ENCODE results near the gene SPTB.

SPTB gene

GRCh38 chr14:64746298-64747250, 133.1 kb downstream of the SPTB start:
- DNase-seq (ENCODE audit: insufficient read length, low spot score), result no peak
- no peak for FAIRE-seq
- TF ChIP-seq POU2F2 (IDR thresholded peaks at IDR 0.05; ENCODE audit: low read depth, low read length) (no peak), PAX5 (IDR thresholded peaks at IDR 0.05; ENCODE audit: insufficient read depth, low read length, severe bottlenecking) (no peak), TAF1 (IDR thresholded peaks at IDR 0.05; ENCODE audit: low read depth, low read length) (no peak)

GRCh38 chr14:64745511-64746091, 134.1 kb downstream of the SPTB start:
- FAIRE-seq (no peak), DNase-seq (ENCODE audit: insufficient read length, low spot score) (no peak)
- TF ChIP-seq PAX5 (IDR thresholded peaks at IDR 0.05; ENCODE audit: insufficient read depth, low read length, severe bottlenecking) (no peak), POU2F2 (IDR thresholded peaks at IDR 0.05; ENCODE audit: low read depth, low read length) (no peak), SPI1 (IDR thresholded peaks at IDR 0.05; ENCODE audit: low read depth, low read length) (no peak), POLR2AphosphoS5 (IDR thresholded peaks at IDR 0.05; ENCODE audit: low read depth, low read length) (no peak), POLR2A (IDR thresholded peaks at IDR 0.05; ENCODE audit: low read depth, low read length) (no peak)

GRCh38 chr14:64743061-64743460, 136.6 kb downstream of the SPTB start:
- TF ChIP-seq SPI1 (IDR thresholded peaks at IDR 0.05; ENCODE audit: low read depth, low read length) (no peak), POLR2AphosphoS5 (IDR thresholded peaks at IDR 0.05; ENCODE audit: low read depth, low read length) (no peak), TAF1 (IDR thresholded peaks at IDR 0.05; ENCODE audit: low read depth, low read length) (no peak), POU2F2 (IDR thresholded peaks at IDR 0.05; ENCODE audit: low read depth, low read length) (no peak), PAX5 (IDR thresholded peaks at IDR 0.05; ENCODE audit: insufficient read depth, low read length, severe bottlenecking) (no peak), POLR2A (IDR thresholded peaks at IDR 0.05; ENCODE audit: low read depth, low read length) (no peak)
- no peak for DNase-seq (ENCODE audit: insufficient read length, low spot score)
- no peak for FAIRE-seq

GRCh38 chr14:64741961-64742360, 137.7 kb downstream of the SPTB start:
- FAIRE-seq (no peak), DNase-seq (ENCODE audit: insufficient read length, low spot score) (no peak)
- no peak for TF ChIP-seq POLR2A (IDR thresholded peaks at IDR 0.05; ENCODE audit: low read depth, low read length)
- TF ChIP-seq SPI1 (IDR thresholded peaks at IDR 0.05; ENCODE audit: low read depth, low read length), result no peak
- TF ChIP-seq POU2F2 (IDR thresholded peaks at IDR 0.05; ENCODE audit: low read depth, low read length), result no peak
- TF ChIP-seq TAF1 (IDR thresholded peaks at IDR 0.05; ENCODE audit: low read depth, low read length), result no peak
- no peak for TF ChIP-seq POLR2AphosphoS5 (IDR thresholded peaks at IDR 0.05; ENCODE audit: low read depth, low read length)
- TF ChIP-seq PAX5 (IDR thresholded peaks at IDR 0.05; ENCODE audit: insufficient read depth, low read length, severe bottlenecking), result no peak

- FAIRE-seq (no peak), DNase-seq (ENCODE audit: insufficient read length, low spot score) (no peak)
- TF ChIP-seq POLR2A (IDR thresholded peaks at IDR 0.05; ENCODE audit: low read depth, low read length), result no peak
- no peak for TF ChIP-seq POLR2AphosphoS5 (IDR thresholded peaks at IDR 0.05; ENCODE audit: low read depth, low read length)
- no peak for TF ChIP-seq SPI1 (IDR thresholded peaks at IDR 0.05; ENCODE audit: low read depth, low read length)
- TF ChIP-seq TAF1 (IDR thresholded peaks at IDR 0.05; ENCODE audit: low read depth, low read length), result no peak
These were observed 138.5 kb downstream of the SPTB start for GRCh38 chr14:64741200-64741599.

- DNase-seq (ENCODE audit: insufficient read length, low spot score) (no peak), FAIRE-seq (no peak)
- TF ChIP-seq POLR2A (IDR thresholded peaks at IDR 0.05; ENCODE audit: low read depth, low read length) (no peak), SPI1 (IDR thresholded peaks at IDR 0.05; ENCODE audit: low read depth, low read length) (no peak), POU2F2 (IDR thresholded peaks at IDR 0.05; ENCODE audit: low read depth, low read length) (no peak), POLR2AphosphoS5 (IDR thresholded peaks at IDR 0.05; ENCODE audit: low read depth, low read length) (no peak), PAX5 (IDR thresholded peaks at IDR 0.05; ENCODE audit: insufficient read depth, low read length, severe bottlenecking) (no peak), TAF1 (IDR thresholded peaks at IDR 0.05; ENCODE audit: low read depth, low read length) (no peak)
These were observed 141.4 kb downstream of the SPTB start for GRCh38 chr14:64738281-64738804.

GRCh38 chr14:64737391-64738280, 142.1 kb downstream of the SPTB start:
- DNase-seq (ENCODE audit: insufficient read length, low spot score) (no peak), FAIRE-seq (no peak)
- TF ChIP-seq SPI1 (IDR thresholded peaks at IDR 0.05; ENCODE audit: low read depth, low read length) (no peak), POU2F2 (IDR thresholded peaks at IDR 0.05; ENCODE audit: low read depth, low read length) (no peak), PAX5 (IDR thresholded peaks at IDR 0.05; ENCODE audit: insufficient read depth, low read length, severe bottlenecking) (no peak), POLR2A (IDR thresholded peaks at IDR 0.05; ENCODE audit: low read depth, low read length) (no peak), POLR2AphosphoS5 (IDR thresholded peaks at IDR 0.05; ENCODE audit: low read depth, low read length) (no peak), TAF1 (IDR thresholded peaks at IDR 0.05; ENCODE audit: low read depth, low read length) (no peak)

GRCh38 chr14:64736271-64737169, 143.2 kb downstream of the SPTB start:
- FAIRE-seq, result no peak
- TF ChIP-seq TAF1 (IDR thresholded peaks at IDR 0.05; ENCODE audit: low read depth, low read length) (no peak), POU2F2 (IDR thresholded peaks at IDR 0.05; ENCODE audit: low read depth, low read length) (no peak), SPI1 (IDR thresholded peaks at IDR 0.05; ENCODE audit: low read depth, low read length) (no peak), POLR2AphosphoS5 (IDR thresholded peaks at IDR 0.05; ENCODE audit: low read depth, low read length) (no peak)
- no peak for DNase-seq (ENCODE audit: insufficient read length, low spot score)
